NT2/D1 (cell line): Measurements from ENCODE around the gene NFIA.

Experiments
- SUZ12 ChIP-seq: IDR thresholded peaks from 2 replicates; pipeline ENCODE4 v1.6.1; 2011; ENCODE audit not compliant: insufficient read length, insufficient read depth; ENCODE audit errors: extremely low read depth
- ZNF274 ChIP-seq: IDR thresholded peaks from 2 replicates; pipeline ENCODE4 v1.6.1; 2011; ENCODE audit warnings: mild to moderate bottlenecking, low read depth, low read length

DNA sequence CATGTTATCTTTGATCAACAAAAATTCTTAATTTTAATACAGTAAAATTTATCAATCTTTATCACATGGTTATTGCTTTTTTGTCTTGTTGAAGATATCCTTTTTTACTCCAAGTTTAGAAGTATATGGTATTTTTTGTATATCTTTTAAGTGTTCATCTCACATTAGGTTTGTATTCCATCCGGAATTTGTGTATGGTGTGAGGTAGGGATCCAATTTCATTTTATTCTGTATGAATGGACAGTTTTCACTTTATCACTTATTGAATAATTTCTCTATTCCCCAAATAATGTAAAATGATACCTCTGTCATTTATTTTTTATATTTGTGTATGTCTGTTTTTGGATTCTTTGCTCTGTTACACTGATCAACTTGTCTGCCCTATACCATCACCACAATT lies 25.3 kb downstream of the NFIA start:
- no peak for TF ChIP-seq SUZ12
- no peak for TF ChIP-seq ZNF274
